ENCODE results near the gene SEC61B.

DNA sequence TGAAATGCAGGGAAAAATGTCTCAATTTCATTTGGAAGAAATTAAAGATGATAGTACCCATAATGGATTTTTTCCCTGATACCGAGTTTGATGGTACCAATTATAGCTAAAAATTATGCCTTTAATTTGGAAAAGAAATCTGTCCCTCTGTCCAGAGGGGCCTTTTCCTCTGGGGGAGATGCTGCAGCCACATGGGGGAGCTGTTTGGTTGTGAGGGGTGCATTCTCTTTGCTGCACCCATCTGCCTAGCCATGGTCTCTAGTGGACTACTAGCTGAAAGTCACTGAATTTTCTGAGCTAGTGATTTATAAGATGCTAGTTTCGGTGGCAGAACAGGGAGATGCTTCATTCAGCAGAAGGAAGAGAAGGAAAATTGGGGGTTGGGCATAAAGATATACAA, 9.6 kb downstream of the SEC61B start:
- TF ChIP-seq, protein P1, sequence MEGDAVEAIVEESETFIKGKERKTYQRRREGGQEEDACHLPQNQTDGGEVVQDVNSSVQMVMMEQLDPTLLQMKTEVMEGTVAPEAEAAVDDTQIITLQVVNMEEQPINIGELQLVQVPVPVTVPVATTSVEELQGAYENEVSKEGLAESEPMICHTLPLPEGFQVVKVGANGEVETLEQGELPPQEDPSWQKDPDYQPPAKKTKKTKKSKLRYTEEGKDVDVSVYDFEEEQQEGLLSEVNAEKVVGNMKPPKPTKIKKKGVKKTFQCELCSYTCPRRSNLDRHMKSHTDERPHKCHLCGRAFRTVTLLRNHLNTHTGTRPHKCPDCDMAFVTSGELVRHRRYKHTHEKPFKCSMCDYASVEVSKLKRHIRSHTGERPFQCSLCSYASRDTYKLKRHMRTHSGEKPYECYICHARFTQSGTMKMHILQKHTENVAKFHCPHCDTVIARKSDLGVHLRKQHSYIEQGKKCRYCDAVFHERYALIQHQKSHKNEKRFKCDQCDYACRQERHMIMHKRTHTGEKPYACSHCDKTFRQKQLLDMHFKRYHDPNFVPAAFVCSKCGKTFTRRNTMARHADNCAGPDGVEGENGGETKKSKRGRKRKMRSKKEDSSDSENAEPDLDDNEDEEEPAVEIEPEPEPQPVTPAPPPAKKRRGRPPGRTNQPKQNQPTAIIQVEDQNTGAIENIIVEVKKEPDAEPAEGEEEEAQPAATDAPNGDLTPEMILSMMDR (IDR thresholded peaks at IDR 0.05), result peak; percentile 44
- no peak for TF ChIP-seq ZFX (IDR thresholded peaks at IDR 0.05; ENCODE audit: borderline replicate concordance)

Data from 22Rv1 (cell line).